Stimulated activated CD8-positive, alpha-beta memory T cell treated with anti-CD3 and anti-CD28 coated beads, Interleukin-15, amount 100 ng/mL, for 48 hours (primary cell): ENCODE data around the gene RGS12.

Source experiments
- DNase-seq, 2 donors: peaks; one replicate each; pipeline ENCODE4 v3.0.0-alpha.2; 2020; ENCODE audit warnings: low read depth in 2 of 2

The RGS12 gene

GRCh38 chr4:3331511-3332394 lies 38.9 kb downstream of the RGS12 start:
- no peak for DNase-seq

GRCh38 chr4:3332498-3332897 lies 39.7 kb downstream of the RGS12 start:
- DNase-seq, result no peak

GRCh38 chr4:3334316-3334715 lies 41.5 kb downstream of the RGS12 start:
- DNase-seq, result no peak

- no peak for DNase-seq
Measured at GRCh38 chr4:3335385-3335784, 42.6 kb downstream of the RGS12 start.

- no peak for DNase-seq
Measured at GRCh38 chr4:3335982-3336381, 43.2 kb downstream of the RGS12 start.

DNA sequence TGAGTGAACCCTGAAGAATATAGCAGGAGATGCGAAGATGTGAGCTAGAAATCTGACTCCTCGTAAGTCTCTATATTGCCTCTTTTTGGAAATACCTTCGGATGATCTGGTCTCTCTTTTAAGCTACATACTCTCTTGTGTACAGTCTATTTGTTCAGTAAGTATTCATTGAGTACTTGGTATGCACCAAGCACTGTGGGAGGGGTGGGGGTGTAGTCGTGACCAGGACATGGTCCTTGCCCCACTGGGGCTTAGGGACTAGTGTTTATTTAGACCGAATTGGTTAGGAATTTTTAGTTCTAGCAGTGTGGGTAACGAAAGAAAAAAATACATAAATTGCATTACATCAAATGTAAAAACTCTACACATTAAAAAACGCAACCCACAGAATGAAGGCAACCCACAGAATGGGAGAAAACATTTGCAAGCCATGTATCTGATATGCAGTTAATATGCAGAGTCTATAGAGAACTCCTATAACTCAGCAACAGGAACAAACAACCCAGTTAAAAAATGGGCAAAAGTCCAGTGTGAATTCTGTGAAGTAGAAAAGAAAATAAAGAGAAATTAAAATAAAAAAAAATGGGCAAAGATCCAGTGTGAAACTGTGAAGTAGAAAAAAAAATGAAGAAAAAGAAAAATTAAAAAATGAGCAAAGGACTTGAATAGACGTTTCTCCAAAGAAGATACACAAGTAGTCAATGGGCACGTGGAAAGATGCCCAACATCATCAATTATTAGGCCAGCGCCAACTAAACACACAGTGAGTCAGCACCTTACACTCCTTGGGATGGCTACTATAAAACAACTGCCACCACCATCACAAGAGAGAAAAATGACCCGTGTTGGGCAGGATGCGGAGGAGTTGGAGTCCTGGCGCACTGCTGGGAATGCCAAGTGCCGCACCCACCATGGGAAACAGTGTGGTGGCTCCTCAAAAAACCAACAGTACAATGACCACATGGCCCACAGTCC lies 43.8 kb downstream of the RGS12 start:
- DNase-seq, result no peak

DNA sequence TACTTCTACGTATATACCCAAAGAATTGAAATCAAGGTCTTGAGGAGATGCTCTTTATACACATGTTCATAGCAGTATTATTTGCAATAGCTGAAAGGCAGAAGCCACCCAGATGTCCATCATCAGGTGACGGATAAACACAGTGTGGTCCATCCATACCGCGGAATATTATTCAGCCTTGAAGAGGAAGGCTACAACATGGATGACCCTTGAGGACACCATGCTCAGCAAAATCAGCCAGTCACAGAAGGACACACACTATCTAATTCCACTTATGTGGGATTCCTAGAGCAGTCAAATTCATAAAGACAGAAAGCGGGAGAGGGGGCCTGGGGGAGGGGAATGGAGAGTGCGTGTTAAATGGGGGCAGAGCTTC lies 44.5 kb downstream of the RGS12 start:
- DNase-seq, result no peak

- DNase-seq, result no peak
Measured at GRCh38 chr4:3337811-3338210, 45.0 kb downstream of the RGS12 start.

GRCh38 chr4:3338321-3338838 lies 45.6 kb downstream of the RGS12 start:
- no peak for DNase-seq

- no peak for DNase-seq
Measured at GRCh38 chr4:3338976-3339531, 46.2 kb downstream of the RGS12 start.

GRCh38 chr4:3339577-3339976 lies 46.8 kb downstream of the RGS12 start:
- DNase-seq, result no peak

GRCh38 chr4:3340038-3340699 lies 47.3 kb downstream of the RGS12 start:
- no peak for DNase-seq

GRCh38 chr4:3340700-3341083 lies 47.9 kb downstream of the RGS12 start:
- DNase-seq, result no peak

DNA sequence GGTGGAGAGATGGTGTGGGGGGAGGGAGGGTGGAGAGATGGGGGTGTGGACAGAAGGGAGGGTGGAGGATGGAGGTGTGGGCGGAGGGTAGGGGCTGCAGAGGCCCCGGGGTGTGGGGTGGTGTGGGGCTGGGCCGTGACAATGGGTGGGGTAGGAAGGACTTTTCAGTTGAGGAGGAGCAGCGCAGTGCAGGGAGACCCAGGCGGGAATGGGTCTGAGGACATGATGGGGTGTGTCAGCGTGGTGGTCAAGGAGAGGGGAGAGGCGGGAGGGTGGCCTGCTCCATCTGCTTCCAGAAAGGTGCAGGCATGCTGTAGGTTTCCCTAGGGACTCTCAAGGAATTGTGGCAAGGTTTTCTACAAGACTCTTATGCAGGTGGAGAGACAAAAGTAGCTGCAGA lies 48.9 kb downstream of the RGS12 start:
- no peak for DNase-seq

GRCh38 chr4:3342182-3342854 lies 49.5 kb downstream of the RGS12 start:
- DNase-seq, result peak; percentile 4 to 14
